OCI-LY1 (cell line): ENCODE measurements around the gene DCTN1.

ENCODE experiments used
- H2AFZ ChIP-seq: fragments of 200-600 bp; sonication (generic), shearing (Covaris generic); 2 replicates; pipeline ENCODE4 v1.6.0; 2014; ENCODE audit warnings: antibody characterized with exemption, mild to moderate bottlenecking, low read length
- H3F3A ChIP-seq: fragments of 200-600 bp; sonication (generic), shearing (Covaris generic); 2 replicates; pipeline ENCODE4 v1.6.0; 2014; ENCODE audit warnings: mild to moderate bottlenecking, antibody characterized with exemption, low read length, moderate library complexity; ENCODE audit not compliant: insufficient read depth
- H3K27ac ChIP-seq: fragments of 200-600 bp; sonication (generic); 2 replicates; pipeline ENCODE4 v1.5.1; 2014; ENCODE audit warnings: low read length, mixed run types, mild to moderate bottlenecking, low read depth; ENCODE audit not compliant: poor library complexity, severe bottlenecking
- H3K27me3 ChIP-seq: fragments of 200-600 bp; sonication (generic); 2 replicates; pipeline ENCODE4 v1.6.0; 2014; ENCODE audit warnings: antibody characterized with exemption, mild to moderate bottlenecking, low read length, moderate library complexity; ENCODE audit not compliant: insufficient read depth
- H3K36me3 ChIP-seq: fragments of 200-600 bp; sonication (generic); 2 replicates; pipeline ENCODE4 v1.6.1; 2014; ENCODE audit warnings: mild to moderate bottlenecking, antibody characterized with exemption, low read length, moderate library complexity, mixed read lengths; ENCODE audit not compliant: insufficient read depth
- H3K4me1 ChIP-seq: fragments of 200-600 bp; sonication (generic); 2 replicates; pipeline ENCODE4 v1.5.1; 2014; ENCODE audit warnings: mild to moderate bottlenecking, low read length, moderate library complexity; ENCODE audit not compliant: insufficient read depth, severe bottlenecking
- H3K4me2 ChIP-seq: fragments of 200-600 bp; sonication (generic), shearing (Covaris generic); 2 replicates; pipeline ENCODE4 v1.6.1; 2014; ENCODE audit warnings: low read length
- H3K4me3 ChIP-seq: fragments of 200-600 bp; sonication (generic); 2 replicates; pipeline ENCODE4 v1.5.1; 2014; ENCODE audit warnings: low read length, low read depth, mild to moderate bottlenecking, mixed read lengths; ENCODE audit not compliant: poor library complexity, severe bottlenecking
- H3K79me2 ChIP-seq: fragments of 200-600 bp; shearing (Covaris generic); 2 replicates; pipeline ENCODE4 v1.6.1; 2016; ENCODE audit warnings: mixed run types, low read length, mixed read lengths; ENCODE audit not compliant: insufficient read depth
- H3K9ac ChIP-seq: fragments of 200-600 bp; sonication (generic), shearing (Covaris generic); 2 replicates; pipeline ENCODE4 v1.6.1; 2014; ENCODE audit warnings: mild to moderate bottlenecking, low read length, mixed read lengths
- H3K9me2 ChIP-seq: fragments of 200-600 bp; sonication (generic), shearing (Covaris generic); 2 replicates; pipeline ENCODE4 v1.6.1; 2014; ENCODE audit warnings: low read depth, mild to moderate bottlenecking, low read length, mixed read lengths
- H3K9me3 ChIP-seq: fragments of 200-600 bp; shearing (Covaris generic); 2 replicates; pipeline ENCODE4 v1.6.1; 2014; ENCODE audit warnings: low read length, mixed read lengths
- H4K20me1 ChIP-seq: fragments of 200-600 bp; sonication (generic), shearing (Covaris generic); 2 replicates; pipeline ENCODE4 v1.6.0; 2016; ENCODE audit warnings: mild to moderate bottlenecking, low read length; ENCODE audit not compliant: insufficient read depth
- CTCF ChIP-seq: fragments of 200-600 bp; sonication (generic), shearing (Covaris generic); IDR thresholded peaks from 2 replicates; pipeline ENCODE4 v1.5.1; 2017; ENCODE audit warnings: mild to moderate bottlenecking, antibody characterized with exemption, low read length, moderate library complexity, mixed read lengths
- EZH2 ChIP-seq: fragments of 200-600 bp; sonication (generic), shearing (Covaris generic); IDR thresholded peaks from 2 replicates; pipeline ENCODE4 v1.8.0; 2017; ENCODE audit warnings: borderline replicate concordance, mixed run types, mild to moderate bottlenecking, antibody characterized with exemption, low read length, moderate library complexity, mixed read lengths

Gene DCTN1

GRCh38 chr2:74391209-74391579 is 11.1 kb upstream of the DCTN1 start:
- Histone ChIP-seq H3K36me3 (no peaks in the 10 kb centered on the region), H3K4me3 (peak overlapping the region; percentile 90), H2AFZ (peak overlapping the region; percentile 40; the same call in 1 of the 2 replicates), H3K9me2 (no peaks in the 10 kb centered on the region), H3K27ac (no peak overlapping the region), H3K79me2 (0 out of 2 replicates have a peak, but pooled peaks cover 3% of the 10 kb centered on the region), H3F3A (no peaks in the 10 kb centered on the region), H3K4me2 (peak overlapping the region; percentile 97), H3K9ac (peak overlapping the region; percentile 89), H4K20me1 (no peaks in the 10 kb centered on the region), H3K27me3 (no peaks in the 10 kb centered on the region), H3K9me3 (no peaks in the 10 kb centered on the region), H3K4me1 (peaks cover 22% of the 10 kb centered on the region)
- TF ChIP-seq CTCF (no peak), EZH2 (no peak)

- no peaks in the 10 kb centered on the region for H4K20me1 ChIP-seq
- H3K4me3 ChIP-seq: peak overlapping the region; percentile 90
- H3K4me1 ChIP-seq: peaks cover 22% of the 10 kb centered on the region
- H3F3A ChIP-seq: no peaks in the 10 kb centered on the region
- H3K36me3 ChIP-seq: no peaks in the 10 kb centered on the region
- TF ChIP-seq EZH2 (no peak), CTCF (no peak)
- H3K9ac ChIP-seq: peak overlapping the region; percentile 89
- H3K27ac ChIP-seq: no peak overlapping the region
- H2AFZ ChIP-seq: no peak overlapping the region
- 0 out of 2 replicates have a peak, but pooled peaks cover 3% of the 10 kb centered on the region for H3K79me2 ChIP-seq
- no peaks in the 10 kb centered on the region for H3K9me2 ChIP-seq
- no peaks in the 10 kb centered on the region for H3K9me3 ChIP-seq
- H3K27me3 ChIP-seq: no peaks in the 10 kb centered on the region
- H3K4me2 ChIP-seq: peak overlapping the region; percentile 97
Observed at GRCh38 chr2:74390606-74391005, 10.5 kb upstream of the DCTN1 start.

- no peak overlapping the region for H3K27ac ChIP-seq
- no peaks in the 10 kb centered on the region for H4K20me1 ChIP-seq
- no peaks in the 10 kb centered on the region; the same call in 1 of the 2 replicates for H3K36me3 ChIP-seq
- H3K4me2 ChIP-seq: no peak overlapping the region
- 0 out of 2 replicates have a peak, but pooled peaks cover 3% of the 10 kb centered on the region for H3K79me2 ChIP-seq
- peaks cover 20% of the 10 kb centered on the region for H3K4me1 ChIP-seq
- H3K27me3 ChIP-seq: no peaks in the 10 kb centered on the region
- no peaks in the 10 kb centered on the region for H3K9me3 ChIP-seq
- H3K9ac ChIP-seq: no peak overlapping the region
- no peak overlapping the region for H3K4me3 ChIP-seq
- no peaks in the 10 kb centered on the region for H3F3A ChIP-seq
- H3K9me2 ChIP-seq: no peaks in the 10 kb centered on the region
- no peak for TF ChIP-seq CTCF
- TF ChIP-seq EZH2: no peak
- no peak overlapping the region for H2AFZ ChIP-seq
Observed at GRCh38 chr2:74387346-74387745, 7.2 kb upstream of the DCTN1 start.
